ENCODE data around the gene SERPINB4. TPM values are rescaled to one million over a fixed set of nuclear protein-coding genes. Genes with fewer than 3 reads are reported as not detected.
"Not testable (repeated sequence)": the region's sequence is repeated elsewhere in the genome, so short reads cannot be mapped to it uniquely, and the experiment has no call there.

Gene SERPINB4
- total RNA-seq: 100 to 1,000 TPM in 3 of 4 donors, 10 to 100 TPM in 1; 24.4 to 543 (median 216) TPM

DNA sequence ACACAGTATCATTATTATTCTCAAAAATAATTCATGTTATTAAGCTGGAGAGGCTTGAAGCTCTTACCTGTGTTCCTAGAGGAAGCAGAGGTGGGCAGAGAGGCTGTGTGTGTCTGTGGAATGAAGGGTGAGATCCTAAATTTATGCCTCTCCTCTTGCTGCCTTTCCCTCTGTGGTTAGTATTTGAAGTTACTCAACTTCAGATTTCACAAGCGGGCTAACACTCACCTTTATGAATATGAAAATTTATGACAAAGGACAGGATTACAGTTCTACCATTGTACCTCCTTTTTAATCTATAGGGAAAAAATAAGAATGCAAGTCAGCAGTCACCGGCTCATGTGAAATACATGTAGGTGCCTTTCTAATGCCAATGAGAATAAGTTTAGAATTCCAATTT is at the start of gene SERPINB4:
Gene SERPINB4, minus strand, starts transcription at position 115 of the 400 bp plus-strand sequence. CDS start 679 bp downstream, outside the sequence.
- WGBS, 2 donors: 29% methylated on average over 1 of the region's 2 CpGs; no CpG with 5 or more reads in 1 of the 2 donors
- H3K4me1 ChIP-seq; DNase-seq; intact Hi-C loops (cut with DNase I); H3K27ac ChIP-seq; H3K27me3 ChIP-seq; H3K9me3 ChIP-seq; H3K4me3 ChIP-seq; H3K36me3 ChIP-seq: not testable (repeated sequence)

DNA sequence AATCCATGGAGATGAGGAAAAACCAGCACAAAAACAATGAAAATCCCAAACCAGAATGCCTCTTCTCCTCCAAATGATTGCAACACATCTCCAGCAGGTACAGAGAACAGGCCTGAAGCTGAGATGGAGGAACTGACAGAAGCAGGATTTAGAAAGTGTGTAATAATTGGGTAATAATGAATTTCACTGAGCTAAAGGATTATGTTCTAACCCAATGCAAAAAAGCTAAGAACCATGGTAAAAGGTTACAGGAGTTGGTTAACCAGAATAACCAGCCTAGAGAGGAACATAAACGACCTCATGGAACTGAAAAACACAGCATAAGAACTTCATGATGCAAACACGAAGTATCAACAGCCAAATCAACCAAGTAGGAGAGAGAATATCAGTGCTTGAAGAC is 45.0 kb upstream of the SERPINB4 start:
- WGBS, 2 donors: 40 to 45% methylated on average over 2 of the region's 2 CpGs
- no peaks in the 10 kb centered on the region for H3K27me3 ChIP-seq
- TF ChIP-seq, protein P1, sequence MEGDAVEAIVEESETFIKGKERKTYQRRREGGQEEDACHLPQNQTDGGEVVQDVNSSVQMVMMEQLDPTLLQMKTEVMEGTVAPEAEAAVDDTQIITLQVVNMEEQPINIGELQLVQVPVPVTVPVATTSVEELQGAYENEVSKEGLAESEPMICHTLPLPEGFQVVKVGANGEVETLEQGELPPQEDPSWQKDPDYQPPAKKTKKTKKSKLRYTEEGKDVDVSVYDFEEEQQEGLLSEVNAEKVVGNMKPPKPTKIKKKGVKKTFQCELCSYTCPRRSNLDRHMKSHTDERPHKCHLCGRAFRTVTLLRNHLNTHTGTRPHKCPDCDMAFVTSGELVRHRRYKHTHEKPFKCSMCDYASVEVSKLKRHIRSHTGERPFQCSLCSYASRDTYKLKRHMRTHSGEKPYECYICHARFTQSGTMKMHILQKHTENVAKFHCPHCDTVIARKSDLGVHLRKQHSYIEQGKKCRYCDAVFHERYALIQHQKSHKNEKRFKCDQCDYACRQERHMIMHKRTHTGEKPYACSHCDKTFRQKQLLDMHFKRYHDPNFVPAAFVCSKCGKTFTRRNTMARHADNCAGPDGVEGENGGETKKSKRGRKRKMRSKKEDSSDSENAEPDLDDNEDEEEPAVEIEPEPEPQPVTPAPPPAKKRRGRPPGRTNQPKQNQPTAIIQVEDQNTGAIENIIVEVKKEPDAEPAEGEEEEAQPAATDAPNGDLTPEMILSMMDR (IDR thresholded peaks at IDR 0.05): no peak
- TF ChIP-seq POLR2A (IDR thresholded peaks at IDR 0.05): no peak
- intact Hi-C loops (cut with DNase I): no loop called here
- H3K27ac ChIP-seq: peak overlapping the region in 3 of 4 donors; percentile 49 to 78 (median 66)
- peaks cover 0 to 40% (median 9%) of the 10 kb centered on the region in 3 donors for H3K4me1 ChIP-seq
- no peak for DNase-seq
- H3K4me3 ChIP-seq: no peak overlapping the region
- H3K36me3 ChIP-seq: no peaks in the 10 kb centered on the region
- H3K9me3 ChIP-seq: no peaks in the 10 kb centered on the region

DNA sequence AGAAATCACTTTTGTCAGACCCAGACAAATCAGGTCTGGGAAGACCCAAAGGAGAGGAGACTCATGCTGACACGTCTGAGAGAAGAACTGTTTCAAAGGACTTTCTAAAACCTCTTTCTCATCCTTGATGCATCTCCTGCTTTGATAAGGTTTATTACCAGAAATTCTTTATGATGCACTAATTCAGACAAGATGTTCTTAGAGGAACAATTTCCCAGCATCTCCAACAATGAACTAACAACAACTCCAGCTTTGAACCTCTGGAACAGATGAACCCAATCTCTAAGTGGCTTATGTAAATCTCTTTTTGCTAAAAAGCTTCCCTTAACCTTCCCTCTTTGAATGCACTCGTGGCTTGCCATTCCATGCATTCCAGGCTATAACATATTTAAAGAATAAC is 42.8 kb upstream of the SERPINB4 start:
- Histone ChIP-seq H3K4me1 (peaks cover 0 to 60% (median 9%) of the 10 kb centered on the region in 3 donors), H3K9me3 (no peaks in the 10 kb centered on the region), H3K4me3 (no peak overlapping the region), H3K27me3 (no peaks in the 10 kb centered on the region), H3K36me3 (no peaks in the 10 kb centered on the region), H3K27ac (no peak overlapping the region)
- no peak for DNase-seq
- WGBS, 2 donors: 59 to 60% methylated on average over 2 of the region's 2 CpGs
- no peak for TF ChIP-seq POLR2A (IDR thresholded peaks at IDR 0.05)
- TF ChIP-seq, protein P1 (IDR thresholded peaks at IDR 0.05): no peak
- intact Hi-C loops (cut with DNase I): no loop called here

DNA sequence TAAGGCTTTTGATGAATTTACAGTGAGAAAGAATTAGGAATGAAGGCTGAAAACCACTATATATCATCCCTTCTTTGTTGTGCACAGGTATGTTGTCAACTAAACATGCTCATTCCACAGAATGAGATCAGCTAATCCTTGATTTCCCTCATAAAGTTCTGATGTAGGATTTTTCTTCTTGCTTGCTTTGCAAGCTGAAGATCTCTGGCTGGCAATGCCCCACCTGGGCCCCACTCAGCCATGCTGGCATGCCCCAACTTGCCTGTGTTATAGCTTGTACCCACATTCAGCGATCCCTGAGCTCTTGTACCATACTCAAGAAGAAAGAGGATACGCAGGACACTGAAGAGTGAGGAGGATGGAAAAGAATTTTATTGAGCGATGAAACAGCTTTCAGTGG is 40.7 kb upstream of the SERPINB4 start:
- WGBS, 2 donors: 63 to 91% methylated on average over 3 of the region's 3 CpGs
- Histone ChIP-seq H3K27ac (peak overlapping the region; percentile 39 to 89 (median 84)), H3K9me3 (no peaks in the 10 kb centered on the region), H3K36me3 (no peaks in the 10 kb centered on the region), H3K27me3 (no peaks in the 10 kb centered on the region), H3K4me1 (peaks cover 0 to 76% (median 9%) of the 10 kb centered on the region in 3 donors), H3K4me3 (no peak overlapping the region)
- no peak for DNase-seq
- TF ChIP-seq, protein P1 (IDR thresholded peaks at IDR 0.05): no peak
- TF ChIP-seq POLR2A (IDR thresholded peaks at IDR 0.05): no peak
- intact Hi-C loops (cut with DNase I): no loop called here

DNA sequence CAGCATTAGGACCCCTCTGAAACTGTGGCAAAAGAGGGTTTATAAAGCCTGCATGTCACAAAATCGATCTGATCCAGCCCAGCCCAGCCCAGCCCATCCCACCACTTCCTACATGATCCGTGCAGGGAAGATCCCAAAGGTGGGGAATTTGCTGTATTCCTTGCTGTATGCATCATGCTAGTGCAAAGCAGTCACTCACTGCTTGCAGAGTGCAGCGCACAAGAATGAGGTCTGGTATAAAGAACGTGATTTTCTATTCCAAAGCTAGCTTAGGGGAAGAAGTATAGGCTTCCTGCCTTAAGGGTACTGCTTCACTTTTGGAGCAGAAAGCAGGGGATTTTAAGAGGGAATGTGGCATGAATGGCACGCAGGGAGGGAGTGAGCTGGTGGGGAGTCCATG is 39.8 kb upstream of the SERPINB4 start:
- Histone ChIP-seq H3K36me3 (no peaks in the 10 kb centered on the region), H3K27me3 (no peaks in the 10 kb centered on the region), H3K4me3 (no peak overlapping the region), H3K27ac (peak overlapping the region; percentile 39 to 89 (median 84)), H3K9me3 (no peaks in the 10 kb centered on the region), H3K4me1 (peaks cover 0 to 77% (median 9%) of the 10 kb centered on the region in 3 donors)
- intact Hi-C loops (cut with DNase I): no loop called here
- 71 to 78% methylated on average over 3 to 5 of the region's 5 CpGs for WGBS, 2 donors
- DNase-seq: no peak
- TF ChIP-seq, protein P1 (IDR thresholded peaks at IDR 0.05): no peak
- no peak for TF ChIP-seq POLR2A (IDR thresholded peaks at IDR 0.05)

DNA sequence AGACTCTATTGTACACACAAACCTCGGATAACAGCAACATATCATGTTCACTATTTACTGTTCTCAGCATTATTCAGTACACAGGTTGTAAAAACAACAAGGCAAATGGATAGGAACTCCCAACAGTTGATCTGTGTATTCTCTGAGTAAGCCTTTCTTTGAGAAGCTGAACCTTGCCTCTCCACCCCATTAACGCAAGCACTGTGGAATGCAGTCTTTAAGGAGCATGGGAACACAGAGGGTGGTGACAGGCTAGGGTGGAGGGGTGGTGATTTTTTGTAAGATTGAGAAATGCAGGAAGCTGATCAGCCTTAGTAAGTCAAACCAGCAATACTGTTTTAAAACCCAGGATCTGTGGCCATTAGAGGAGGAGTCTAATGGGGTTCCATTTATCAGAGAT is 39.1 kb upstream of the SERPINB4 start:
- no peaks in the 10 kb centered on the region for H3K27me3 ChIP-seq
- H3K9me3 ChIP-seq: no peaks in the 10 kb centered on the region
- TF ChIP-seq, protein P1 (IDR thresholded peaks at IDR 0.05): no peak
- TF ChIP-seq POLR2A (IDR thresholded peaks at IDR 0.05): peak in 1 of 4 donors; percentile 9
- 16 to 27% methylated on average over 2 of the region's 2 CpGs for WGBS, 2 donors
- DNase-seq: no peak
- H3K4me1 ChIP-seq: peaks cover 0 to 70% (median 5%) of the 10 kb centered on the region in 3 donors
- no peak overlapping the region for H3K4me3 ChIP-seq
- peak overlapping the region; percentile 37 to 89 (median 84) for H3K27ac ChIP-seq
- no peaks in the 10 kb centered on the region for H3K36me3 ChIP-seq
- intact Hi-C loops (cut with DNase I): no loop called here

Measured in esophagus squamous epithelium (tissue), 5 donors.